ENCODE results near the gene C3orf85. TPM values are rescaled to one million over a fixed set of nuclear protein-coding genes. Genes with fewer than 3 reads are reported as not detected.
"Not testable (repeated sequence)": the region's sequence is repeated elsewhere in the genome, so short reads cannot be mapped to it uniquely, and the experiment has no call there.

The C3orf85 gene
- total and polyA plus RNA-seq, 5 donors: not detected

DNA sequence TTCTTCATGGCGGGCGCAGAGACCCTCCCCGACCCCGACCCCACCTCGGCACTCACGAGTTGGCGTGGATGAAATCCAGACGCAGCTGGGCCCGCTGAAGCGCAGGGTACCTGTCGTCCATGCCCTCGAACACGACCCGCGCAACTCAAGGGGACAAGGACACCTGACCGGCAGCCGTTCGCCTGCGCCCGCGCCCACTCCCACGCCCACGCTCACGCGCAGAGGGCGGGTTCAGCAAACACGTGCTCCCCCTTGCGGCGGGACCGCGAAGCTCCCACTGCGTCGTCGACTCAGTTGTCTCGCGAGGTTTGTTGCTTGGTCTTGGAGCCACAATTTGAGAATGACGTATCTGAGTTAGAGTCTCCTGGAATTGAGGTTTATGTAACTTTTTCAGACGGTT is 18.6 kb upstream of the C3orf85 start, which contains the start of gene MORC1:
Gene MORC1, minus strand, starts transcription at position 196 of the 400 bp plus-strand sequence. Its CDS starts 75 bp downstream, at position 121.
- Histone ChIP-seq H3K27ac (ENCODE audit: low read length) (no peak within 1 kb of the TSS), H3K9me3 (ENCODE audit: control insufficient read depth, low read length) (no peaks in the 10 kb centered on the region), H3K4me1 (ENCODE audit: control insufficient read depth, insufficient read depth, low read length) (no peaks in the 10 kb centered on the region), H3K4me3 (ENCODE audit: low read length) (no peak within 1 kb of the TSS), H3K27me3 (ENCODE audit: control insufficient read depth, insufficient read depth) (no peaks in the 10 kb centered on the region)
- 92% methylated on average over 38 of the region's 38 CpGs for WGBS
- peak in 2 of 3 donors; percentile 9 to 26 for DNase-seq
- ATAC-seq: no peak
- intact Hi-C loops (cut with DNase I): no loop called here

- ATAC-seq: no peak
- no peak overlapping the region for H3K27ac ChIP-seq (ENCODE audit: low read length)
- intact Hi-C loops (cut with DNase I): no loop called here
- no peaks in the 10 kb centered on the region for H3K4me1 ChIP-seq (ENCODE audit: control insufficient read depth, insufficient read depth, low read length)
- 90% methylated on average over 7 of the region's 7 CpGs for WGBS
- H3K9me3 ChIP-seq (ENCODE audit: control insufficient read depth, low read length): no peaks in the 10 kb centered on the region
- no peak for DNase-seq
- no peak overlapping the region for H3K4me3 ChIP-seq (ENCODE audit: low read length)
- H3K27me3 ChIP-seq (ENCODE audit: control insufficient read depth, insufficient read depth): no peaks in the 10 kb centered on the region
Measured at GRCh38 chr3:109118584-109118983, 17.9 kb upstream of the C3orf85 start.

DNA sequence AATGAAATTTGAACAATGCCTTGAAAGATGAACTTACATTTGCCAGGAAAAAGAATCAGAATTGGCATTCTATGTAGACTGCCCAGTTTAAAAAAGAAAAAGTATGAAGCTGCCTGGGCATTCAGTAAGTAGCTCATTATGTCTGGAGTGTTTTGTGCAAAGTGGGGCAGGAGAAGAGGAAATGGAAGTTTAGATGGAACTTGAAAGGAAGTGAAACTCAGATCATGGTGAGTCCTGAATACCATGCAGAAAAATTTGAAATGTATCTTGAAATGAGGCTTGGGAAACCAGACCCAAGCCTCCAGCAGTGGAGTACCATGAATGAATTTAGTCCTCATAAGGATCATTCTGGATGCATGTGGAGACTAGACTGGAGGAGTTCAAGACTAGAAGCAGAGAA is 13.8 kb upstream of the C3orf85 start:
- Histone ChIP-seq H3K4me1 (ENCODE audit: control insufficient read depth, insufficient read depth, low read length) (no peaks in the 10 kb centered on the region), H3K27ac (ENCODE audit: low read length) (no peak overlapping the region), H3K9me3 (ENCODE audit: control insufficient read depth, low read length) (no peaks in the 10 kb centered on the region), H3K27me3 (ENCODE audit: control insufficient read depth, insufficient read depth) (no peaks in the 10 kb centered on the region), H3K4me3 (ENCODE audit: low read length) (no peak overlapping the region)
- intact Hi-C loops (cut with DNase I): no loop called here
- DNase-seq (no peak), ATAC-seq (no peak)

- ATAC-seq (no peak), DNase-seq (no peak)
- intact Hi-C loops (cut with DNase I): no loop called here
- Histone ChIP-seq H3K27ac (ENCODE audit: low read length) (no peak overlapping the region), H3K4me3 (ENCODE audit: low read length) (no peak overlapping the region), H3K27me3 (ENCODE audit: control insufficient read depth, insufficient read depth) (no peaks in the 10 kb centered on the region), H3K9me3 (ENCODE audit: control insufficient read depth, low read length) (no peaks in the 10 kb centered on the region), H3K4me1 (ENCODE audit: control insufficient read depth, insufficient read depth, low read length) (no peaks in the 10 kb centered on the region)
Measured at GRCh38 chr3:109125902-109126301, 10.6 kb upstream of the C3orf85 start.

- WGBS: 75% methylated on average over 2 of the region's 2 CpGs
- intact Hi-C loops (cut with DNase I): no loop called here
Measured at GRCh38 chr3:109127553-109127952, 9.0 kb upstream of the C3orf85 start.

GRCh38 chr3:109131276-109131675 is 5.2 kb upstream of the C3orf85 start:
- DNase-seq: no peak
- H3K27ac ChIP-seq (ENCODE audit: low read length): no peak overlapping the region
- no peak for ATAC-seq

More at GRCh38 chr3:109127553-109127952, 9.0 kb upstream of the C3orf85 start:
- DNase-seq (no peak), ATAC-seq (no peak)
- Histone ChIP-seq H3K4me1 (ENCODE audit: control insufficient read depth, insufficient read depth, low read length) (no peaks in the 10 kb centered on the region), H3K9me3 (ENCODE audit: control insufficient read depth, low read length) (no peaks in the 10 kb centered on the region), H3K4me3 (ENCODE audit: low read length) (no peak overlapping the region), H3K27me3 (ENCODE audit: control insufficient read depth, insufficient read depth) (no peaks in the 10 kb centered on the region), H3K27ac (ENCODE audit: low read length) (no peak overlapping the region)

GRCh38 chr3:109132801-109133473 is 3.6 kb upstream of the C3orf85 start:
- Histone ChIP-seq H3K27ac (ENCODE audit: low read length) (no peak overlapping the region), H3K4me1 (ENCODE audit: control insufficient read depth, insufficient read depth, low read length) (no peaks in the 10 kb centered on the region), H3K27me3 (ENCODE audit: control insufficient read depth, insufficient read depth) (no peaks in the 10 kb centered on the region), H3K4me3 (ENCODE audit: low read length) (no peak overlapping the region), H3K9me3 (ENCODE audit: control insufficient read depth, low read length) (no peaks in the 10 kb centered on the region)
- intact Hi-C loops (cut with DNase I): no loop called here
- ATAC-seq (no peak), DNase-seq (no peak)
- WGBS: 76% methylated on average over 5 of the region's 5 CpGs

More at GRCh38 chr3:109131276-109131675, 5.2 kb upstream of the C3orf85 start:
- 72% methylated on average over 4 of the region's 4 CpGs for WGBS
- no peaks in the 10 kb centered on the region for H3K27me3 ChIP-seq (ENCODE audit: control insufficient read depth, insufficient read depth)
- H3K4me1 ChIP-seq (ENCODE audit: control insufficient read depth, insufficient read depth, low read length): no peaks in the 10 kb centered on the region
- no peaks in the 10 kb centered on the region for H3K9me3 ChIP-seq (ENCODE audit: control insufficient read depth, low read length)
- no peak overlapping the region for H3K4me3 ChIP-seq (ENCODE audit: low read length)
- intact Hi-C loops (cut with DNase I): no loop called here

GRCh38 chr3:109133474-109133816 is 3.1 kb upstream of the C3orf85 start:
- intact Hi-C loops (cut with DNase I); H3K27ac ChIP-seq (ENCODE audit: low read length); H3K4me3 ChIP-seq (ENCODE audit: low read length); H3K27me3 ChIP-seq (ENCODE audit: control insufficient read depth, insufficient read depth); H3K4me1 ChIP-seq (ENCODE audit: control insufficient read depth, insufficient read depth, low read length); ATAC-seq; H3K9me3 ChIP-seq (ENCODE audit: control insufficient read depth, low read length); DNase-seq: not testable (repeated sequence)
- 95% methylated on average over 5 of the region's 5 CpGs for WGBS

DNA sequence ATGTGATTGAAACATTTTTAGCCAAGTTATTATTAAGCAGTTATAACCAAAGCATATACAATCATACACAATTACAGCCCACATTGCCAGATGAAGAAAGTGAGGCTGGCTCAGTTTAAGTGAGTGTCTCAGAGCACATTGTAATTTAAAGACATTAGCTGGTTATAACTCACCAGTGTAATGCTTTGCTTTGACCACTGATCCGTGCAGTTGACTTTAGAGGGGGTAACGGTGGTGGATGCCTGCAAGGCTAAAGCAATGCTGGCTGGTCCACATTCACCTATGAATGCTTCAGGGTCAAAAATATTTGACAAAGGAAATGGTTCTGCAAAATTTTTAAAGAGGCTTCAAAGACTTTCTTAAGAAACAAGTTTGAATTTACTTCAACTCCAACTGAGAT is 1.2 kb downstream of the C3orf85 start:
- Histone ChIP-seq H3K27ac (ENCODE audit: low read length) (no peak overlapping the region), H3K27me3 (ENCODE audit: control insufficient read depth, insufficient read depth) (no peaks in the 10 kb centered on the region), H3K4me1 (ENCODE audit: control insufficient read depth, insufficient read depth, low read length) (no peaks in the 10 kb centered on the region), H3K4me3 (ENCODE audit: low read length) (no peak overlapping the region), H3K9me3 (ENCODE audit: control insufficient read depth, low read length) (no peaks in the 10 kb centered on the region)
- 77% methylated on average over 2 of the region's 2 CpGs for WGBS
- DNase-seq (no peak), ATAC-seq (no peak)
- intact Hi-C loops (cut with DNase I): no loop called here

GRCh38 chr3:109140318-109140717 is 3.8 kb downstream of the C3orf85 start:
- no peaks in the 10 kb centered on the region for H3K27me3 ChIP-seq (ENCODE audit: control insufficient read depth, insufficient read depth)
- intact Hi-C loops (cut with DNase I): no loop called here
- DNase-seq: no peak
- H3K4me1 ChIP-seq (ENCODE audit: control insufficient read depth, insufficient read depth, low read length): no peaks in the 10 kb centered on the region
- no peak overlapping the region for H3K27ac ChIP-seq (ENCODE audit: low read length)
- 75% methylated on average over 4 of the region's 4 CpGs for WGBS
- no peak for ATAC-seq
- no peaks in the 10 kb centered on the region for H3K9me3 ChIP-seq (ENCODE audit: control insufficient read depth, low read length)
- no peak overlapping the region for H3K4me3 ChIP-seq (ENCODE audit: low read length)

DNA sequence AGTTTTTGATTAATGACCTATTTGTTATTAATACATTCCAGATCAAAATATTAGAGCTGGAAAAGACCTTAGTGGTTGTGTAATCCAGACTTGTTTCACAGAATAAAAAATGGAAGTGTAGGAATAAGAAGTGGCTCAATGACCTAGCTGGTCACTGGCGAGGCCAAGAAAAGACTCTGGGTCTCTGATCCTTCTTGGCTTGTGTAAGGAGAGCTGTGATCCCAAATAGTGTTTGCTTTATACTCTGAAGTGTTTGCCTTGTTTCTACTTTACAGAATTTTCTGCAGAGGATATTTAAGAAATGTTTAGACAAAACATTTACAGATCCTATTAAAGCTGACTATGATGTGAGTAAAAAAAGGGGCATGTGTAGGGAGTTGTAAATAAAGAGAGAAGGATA is 7.1 kb downstream of the C3orf85 start:
- H3K27ac ChIP-seq (ENCODE audit: low read length): no peak overlapping the region
- H3K4me3 ChIP-seq (ENCODE audit: low read length): no peak overlapping the region
- intact Hi-C loops (cut with DNase I): no loop called here
- no peaks in the 10 kb centered on the region for H3K27me3 ChIP-seq (ENCODE audit: control insufficient read depth, insufficient read depth)
- H3K4me1 ChIP-seq (ENCODE audit: control insufficient read depth, insufficient read depth, low read length): no peaks in the 10 kb centered on the region
- WGBS: 84% methylated on average over 1 of the region's 1 CpG
- no peaks in the 10 kb centered on the region for H3K9me3 ChIP-seq (ENCODE audit: control insufficient read depth, low read length)
- DNase-seq (no peak), ATAC-seq (no peak)

DNA sequence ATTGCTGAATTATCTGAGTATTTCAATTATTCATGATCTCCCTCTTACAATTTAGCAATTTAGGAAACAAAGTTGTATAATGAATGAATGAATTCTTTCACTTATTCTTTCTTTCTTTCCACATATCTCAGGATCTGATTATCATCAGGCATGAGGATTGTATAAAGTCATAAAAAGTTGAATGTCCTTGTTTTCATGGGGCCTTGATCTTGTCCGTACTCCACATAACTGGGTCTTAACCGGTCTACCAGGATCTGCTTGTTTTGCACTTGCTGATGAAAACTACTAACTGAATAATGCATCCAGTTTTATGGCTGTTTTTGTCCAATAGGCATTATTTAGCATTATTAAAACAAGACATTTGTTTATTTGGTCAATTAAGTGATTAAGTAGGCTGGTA is 12.6 kb downstream of the C3orf85 start:
- Histone ChIP-seq H3K4me1 (ENCODE audit: control insufficient read depth, insufficient read depth, low read length) (no peaks in the 10 kb centered on the region), H3K9me3 (ENCODE audit: control insufficient read depth, low read length) (no peaks in the 10 kb centered on the region), H3K4me3 (ENCODE audit: low read length) (no peak overlapping the region), H3K27me3 (ENCODE audit: control insufficient read depth, insufficient read depth) (no peaks in the 10 kb centered on the region), H3K27ac (ENCODE audit: low read length) (no peak overlapping the region)
- WGBS: 92% methylated on average over 2 of the region's 2 CpGs
- intact Hi-C loops (cut with DNase I): no loop called here
- ATAC-seq (no peak), DNase-seq (no peak)
